ENCODE measurements around the gene NCBP2L. TPM values are rescaled to one million over a fixed set of nuclear protein-coding genes. Genes with fewer than 3 reads are reported as not detected.
"Not testable (repeated sequence)": the region's sequence is repeated elsewhere in the genome, so short reads cannot be mapped to it uniquely, and the experiment has no call there.

NCBP2L gene
- total RNA-seq, 2 donors from 2014 or later: not detected

GRCh38 chrX:107776649-107777535 is 641 bp upstream of the NCBP2L start:
- Histone ChIP-seq H3K27ac (no peak overlapping the region), H3K36me3 (no peaks in the 10 kb centered on the region), H3K4me3 (peak overlapping the region; percentile 41), H3K27me3 (peaks cover 4% of the 10 kb centered on the region), H3K9ac (ENCODE audit: low read depth in 2 of 2, low read length in 2 of 2) (peak overlapping the region; percentile 40 to 70), H3K4me1 (no peaks in the 10 kb centered on the region), H3K9me3 (no peaks in the 10 kb centered on the region)
- intact Hi-C loops (cut with DNase I): loop anchor here (5.0 kb wide), 2 partner anchors 60 to 110 kb away; no protein-coding TSS in a partner anchor
- TF ChIP-seq CTCF (IDR thresholded peaks at IDR 0.05): peak; percentile 77
- DNase-seq: peak; percentile 78

GRCh38 chrX:107780525-107780924 is 3.0 kb downstream of the NCBP2L start:
- H3K9ac ChIP-seq (ENCODE audit: low read depth in 2 of 2, low read length in 2 of 2): no peak overlapping the region
- no peak overlapping the region for H3K4me3 ChIP-seq
- intact Hi-C loops (cut with DNase I): no loop called here
- H3K36me3 ChIP-seq: no peaks in the 10 kb centered on the region
- peaks cover under 1% of the 10 kb centered on the region for H3K27me3 ChIP-seq
- no peak for DNase-seq
- no peaks in the 10 kb centered on the region for H3K4me1 ChIP-seq
- H3K27ac ChIP-seq: no peak overlapping the region
- no peaks in the 10 kb centered on the region for H3K9me3 ChIP-seq
- no peak for TF ChIP-seq CTCF (IDR thresholded peaks at IDR 0.05)

GRCh38 chrX:107787827-107788226 is 10.3 kb downstream of the NCBP2L start:
- no peak for DNase-seq
- no peak overlapping the region for H3K27ac ChIP-seq
- H3K27me3 ChIP-seq: no peaks in the 10 kb centered on the region
- TF ChIP-seq CTCF (IDR thresholded peaks at IDR 0.05): no peak
- no peak overlapping the region for H3K9ac ChIP-seq (ENCODE audit: low read depth in 2 of 2, low read length in 2 of 2)
- no peaks in the 10 kb centered on the region for H3K36me3 ChIP-seq
- H3K9me3 ChIP-seq: no peaks in the 10 kb centered on the region
- intact Hi-C loops (cut with DNase I): no loop called here
- H3K4me1 ChIP-seq: no peaks in the 10 kb centered on the region
- no peak overlapping the region for H3K4me3 ChIP-seq

- Histone ChIP-seq H3K36me3 (no peaks in the 10 kb centered on the region), H3K9ac (ENCODE audit: low read depth in 2 of 2, low read length in 2 of 2) (no peak overlapping the region), H3K4me1 (no peaks in the 10 kb centered on the region), H3K9me3 (no peaks in the 10 kb centered on the region), H3K4me3 (no peak overlapping the region), H3K27me3 (peaks cover 7% of the 10 kb centered on the region), H3K27ac (no peak overlapping the region)
- intact Hi-C loops (cut with DNase I): no loop called here
- TF ChIP-seq CTCF (IDR thresholded peaks at IDR 0.05): no peak
- DNase-seq: no peak
Measured at GRCh38 chrX:107804427-107804826, 26.9 kb downstream of the NCBP2L start.

- Histone ChIP-seq H3K9ac (ENCODE audit: low read depth in 2 of 2, low read length in 2 of 2) (no peak overlapping the region), H3K4me3 (no peak overlapping the region), H3K36me3 (no peaks in the 10 kb centered on the region), H3K9me3 (no peaks in the 10 kb centered on the region), H3K27me3 (no peaks in the 10 kb centered on the region), H3K27ac (no peak overlapping the region), H3K4me1 (no peaks in the 10 kb centered on the region)
- no peak for TF ChIP-seq CTCF (IDR thresholded peaks at IDR 0.05)
- DNase-seq: no peak
- intact Hi-C loops (cut with DNase I): no loop called here
Measured at GRCh38 chrX:107805179-107805578, 27.6 kb downstream of the NCBP2L start.

- H3K36me3 ChIP-seq; H3K4me3 ChIP-seq; DNase-seq; intact Hi-C loops (cut with DNase I); H3K27ac ChIP-seq; H3K9ac ChIP-seq (ENCODE audit: low read depth in 2 of 2, low read length in 2 of 2); H3K9me3 ChIP-seq; H3K27me3 ChIP-seq; H3K4me1 ChIP-seq: not testable (repeated sequence)
Measured at GRCh38 chrX:107810053-107810452, 32.5 kb downstream of the NCBP2L start.

Data from colonic mucosa (tissue), 4 donors.